Esophagus squamous epithelium (tissue), 5 donors: ENCODE measurements around the gene TESK1. TPM values are rescaled to one million over a fixed set of nuclear protein-coding genes. Genes with fewer than 3 reads are reported as not detected.

Experiments
- DNase-seq: peaks from one replicate; lab custom pipeline; 2025; lab: John Stamatoyannopoulos, UW
- H3K27ac ChIP-seq, 4 donors: fragments of 200-600 bp; sonication (generic); one replicate each; pipeline ENCODE4 v1.5.1; 2016 to 2019; ENCODE audit warnings: mild to moderate bottlenecking in 1 of 4
- H3K27me3 ChIP-seq, 4 donors: fragments of 200-600 bp; sonication (generic); 1 replicate in 3 of 4; 2 replicates in 1 of 4; pipeline versions ENCODE4 v1.5.1 to v1.6.0; 2017 to 2021; ENCODE audit warnings: antibody characterized with exemption in 1 of 4
- H3K36me3 ChIP-seq, 3 donors: fragments of 200-600 bp; sonication (generic); one replicate each; pipeline ENCODE4 v1.5.1; 2016 to 2019
- H3K4me1 ChIP-seq, 3 donors: fragments of 200-600 bp; sonication (generic); one replicate each; pipeline ENCODE4 v1.5.1; 2017 to 2019
- H3K4me3 ChIP-seq, 4 donors: fragments of 200-600 bp; sonication (generic); 1 replicate in 3 of 4; 2 replicates in 1 of 4; pipeline ENCODE4 v1.5.1; 2016 to 2019; ENCODE audit warnings: mild to moderate bottlenecking in 2 of 4, moderate library complexity in 1 of 4
- H3K9me3 ChIP-seq, 3 donors: fragments of 200-600 bp; sonication (generic); one replicate each; pipeline ENCODE4 v1.5.1; 2016 to 2019
- POLR2A ChIP-seq, 4 donors: fragments of 450-650 bp; IDR thresholded peaks; one replicate each; pipeline ENCODE4 v1.6.1; 2017; ENCODE audit warnings: antibody characterized with exemption in 4 of 4, mild to moderate bottlenecking in 4 of 4, moderate library complexity in 3 of 4
- WGBS, 2 donors: methylation state at CpG; one replicate each; pipeline ENCODE4 v1.1.5; 2018; 5-methylcytosine and 5-hydroxymethylcytosine counted together
- intact Hi-C: fragments of 100-400 bp; cut with DNase I; formaldehyde crosslinking; loops from one replicate; pipeline ENCODE4 v1.15.0; 2022
- total RNA-seq, 4 donors: library from RNA; depleted of rRNA; stranded (reverse); fragments of >200 nt; gene quantifications; one replicate each; pipeline ENCODE4 v1.1.0, GENCODE V29; 2016
- TF ChIP-seq, protein P1 (sequence below), 6 experiments: fragments of 450-650 bp in 4 of 6; fragments of 200-600 bp in 2 of 6; sonication (generic) in 2 of 6; IDR thresholded peaks; one replicate each; pipeline ENCODE4 v1.5.1; 2016 to 2019; ENCODE audit warnings: antibody characterized with exemption in 6 of 6, mild to moderate bottlenecking in 4 of 6, moderate library complexity in 4 of 6
- donor health status: DM: yes; HTN: yes; CAD: no.

The TESK1 gene
- total RNA-seq, 4 donors from 2014 or later: 10.1 to 22.1 (median 14.4) TPM

DNA sequence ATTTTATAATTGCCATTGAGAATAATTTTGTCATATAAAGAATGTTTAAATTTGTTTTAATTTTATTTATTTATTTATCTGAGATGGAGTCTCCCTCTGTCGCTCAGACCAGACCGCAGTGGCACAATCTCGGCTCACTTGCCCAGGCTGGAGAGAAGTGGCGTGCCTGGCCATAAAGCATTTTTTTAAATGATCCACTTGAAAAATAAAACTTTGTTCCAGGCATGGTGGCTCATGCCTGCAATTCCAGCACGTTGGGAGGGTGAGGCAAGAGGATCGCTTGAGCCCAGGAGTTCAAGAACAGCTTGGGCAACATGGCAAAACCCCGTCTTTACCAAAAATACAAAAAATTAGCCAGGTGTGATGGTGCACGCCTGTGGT, 47.8 kb downstream of the TESK1 start:
- 83 to 90% methylated on average over 8 of the region's 8 CpGs for WGBS, 2 donors
- H3K36me3 ChIP-seq: no peaks in the 10 kb centered on the region
- TF ChIP-seq, protein P1, sequence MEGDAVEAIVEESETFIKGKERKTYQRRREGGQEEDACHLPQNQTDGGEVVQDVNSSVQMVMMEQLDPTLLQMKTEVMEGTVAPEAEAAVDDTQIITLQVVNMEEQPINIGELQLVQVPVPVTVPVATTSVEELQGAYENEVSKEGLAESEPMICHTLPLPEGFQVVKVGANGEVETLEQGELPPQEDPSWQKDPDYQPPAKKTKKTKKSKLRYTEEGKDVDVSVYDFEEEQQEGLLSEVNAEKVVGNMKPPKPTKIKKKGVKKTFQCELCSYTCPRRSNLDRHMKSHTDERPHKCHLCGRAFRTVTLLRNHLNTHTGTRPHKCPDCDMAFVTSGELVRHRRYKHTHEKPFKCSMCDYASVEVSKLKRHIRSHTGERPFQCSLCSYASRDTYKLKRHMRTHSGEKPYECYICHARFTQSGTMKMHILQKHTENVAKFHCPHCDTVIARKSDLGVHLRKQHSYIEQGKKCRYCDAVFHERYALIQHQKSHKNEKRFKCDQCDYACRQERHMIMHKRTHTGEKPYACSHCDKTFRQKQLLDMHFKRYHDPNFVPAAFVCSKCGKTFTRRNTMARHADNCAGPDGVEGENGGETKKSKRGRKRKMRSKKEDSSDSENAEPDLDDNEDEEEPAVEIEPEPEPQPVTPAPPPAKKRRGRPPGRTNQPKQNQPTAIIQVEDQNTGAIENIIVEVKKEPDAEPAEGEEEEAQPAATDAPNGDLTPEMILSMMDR (IDR thresholded peaks at IDR 0.05): no peak
- TF ChIP-seq POLR2A (IDR thresholded peaks at IDR 0.05): no peak
- H3K9me3 ChIP-seq: no peaks in the 10 kb centered on the region
- peak overlapping the region in 1 of 4 donors; percentile 1 for H3K27ac ChIP-seq
- no peaks in the 10 kb centered on the region for H3K27me3 ChIP-seq
- intact Hi-C loops: no loop called here
- DNase-seq: no peak
- peaks cover 2 to 44% (median 22%) of the 10 kb centered on the region in 3 donors for H3K4me1 ChIP-seq
- no peak overlapping the region for H3K4me3 ChIP-seq

DNA sequence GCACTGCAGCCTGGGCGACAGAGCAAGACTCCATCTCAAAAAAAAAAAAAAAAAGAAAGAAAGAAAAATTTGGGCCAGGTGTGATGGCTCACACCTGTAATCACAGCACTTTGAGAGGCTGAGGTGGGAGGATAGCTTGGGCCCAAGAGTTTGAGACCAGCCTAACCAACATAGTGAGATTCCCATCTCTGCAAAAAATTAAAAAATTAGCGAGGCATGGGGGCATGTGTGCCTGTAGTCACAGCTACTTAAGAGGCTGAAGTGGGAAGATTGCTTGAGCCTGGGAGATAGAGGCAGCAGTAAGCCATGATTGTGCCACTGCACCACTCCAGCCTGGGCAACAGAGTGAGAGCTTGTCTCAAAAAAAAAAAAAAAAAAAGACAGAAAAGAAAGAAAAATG, 48.5 kb downstream of the TESK1 start:
- H3K4me3 ChIP-seq: no peak overlapping the region
- 64 to 88% methylated on average over 2 of the region's 2 CpGs for WGBS, 2 donors
- H3K27me3 ChIP-seq: no peaks in the 10 kb centered on the region
- TF ChIP-seq, protein P1 (IDR thresholded peaks at IDR 0.05): no peak
- TF ChIP-seq POLR2A (IDR thresholded peaks at IDR 0.05): no peak
- no peak overlapping the region for H3K27ac ChIP-seq
- no peaks in the 10 kb centered on the region for H3K36me3 ChIP-seq
- H3K4me1 ChIP-seq: peaks cover 3 to 44% (median 22%) of the 10 kb centered on the region in 3 donors
- H3K9me3 ChIP-seq: no peaks in the 10 kb centered on the region
- intact Hi-C loops: no loop called here
- no peak for DNase-seq

DNA sequence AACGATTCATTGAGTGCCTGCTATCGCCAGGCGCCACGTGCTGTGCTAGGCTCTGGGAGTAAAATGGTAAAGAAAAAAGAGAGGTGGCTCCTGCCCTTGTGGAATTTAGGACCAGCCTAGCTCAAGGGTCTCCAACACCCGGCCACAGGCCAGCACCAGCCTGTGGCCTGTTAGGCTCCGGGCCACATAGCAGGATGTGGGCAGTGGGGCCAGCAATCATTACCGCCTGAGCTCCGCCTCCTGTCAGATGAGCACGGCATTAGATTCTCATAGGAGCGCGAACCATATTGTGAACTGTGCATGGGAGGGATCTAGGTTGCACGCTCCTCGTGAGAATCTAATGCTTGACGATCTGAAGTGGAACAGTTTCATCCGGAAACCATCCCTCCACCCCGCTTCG, 51.3 kb downstream of the TESK1 start:
- 79% methylated on average over 14 to 16 of the region's 17 CpGs for WGBS, 2 donors
- intact Hi-C loops: loop anchor here (5.0 kb wide), 1 partner anchor 76 kb away; the partner anchor contains the start of genes CREB3 and TLN1
- Histone ChIP-seq H3K27ac (peak overlapping the region; percentile 91 to 98 (median 96)), H3K36me3 (peaks cover 0 to 14% (median 0%) of the 10 kb centered on the region in 3 donors), H3K4me3 (no peak overlapping the region), H3K9me3 (no peaks in the 10 kb centered on the region), H3K4me1 (peaks cover 11 to 48% (median 25%) of the 10 kb centered on the region in 3 donors), H3K27me3 (no peaks in the 10 kb centered on the region)
- no peak for DNase-seq
- TF ChIP-seq, protein P1 (IDR thresholded peaks at IDR 0.05): no peak
- no peak for TF ChIP-seq POLR2A (IDR thresholded peaks at IDR 0.05)

DNA sequence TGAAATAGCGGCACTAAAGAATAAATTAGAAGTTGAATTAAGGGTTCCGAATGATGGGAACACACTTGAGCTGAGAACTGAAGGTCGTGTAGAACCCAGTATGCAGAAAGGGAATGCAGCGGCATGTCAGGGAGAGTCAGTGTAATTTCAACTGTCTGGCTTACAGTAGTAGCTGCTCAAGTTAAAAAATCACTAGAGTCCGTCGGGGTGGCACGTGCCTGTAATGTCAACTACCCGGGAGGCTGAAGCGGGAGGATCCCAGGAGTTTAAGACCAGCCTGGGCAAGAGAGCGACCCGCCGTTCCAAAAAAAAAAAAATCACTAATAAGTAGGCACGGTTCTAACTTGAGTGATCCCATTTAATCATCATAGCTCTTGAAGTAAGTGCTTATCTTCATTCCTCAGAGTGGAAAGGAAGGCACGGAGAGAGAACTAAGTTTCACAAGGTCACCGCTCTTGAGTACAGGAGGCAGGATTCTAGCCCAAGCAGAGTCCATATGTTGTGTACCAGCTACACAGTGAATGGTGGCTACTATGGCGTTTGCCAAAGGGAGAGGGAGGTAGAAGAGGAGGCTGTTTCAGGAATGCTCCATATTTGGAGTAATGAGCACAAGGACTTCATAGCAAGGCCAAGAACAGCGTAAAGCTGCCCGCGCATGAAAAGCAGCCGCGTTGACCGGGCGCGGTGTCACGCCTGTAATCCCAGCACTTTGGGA, 51.9 kb downstream of the TESK1 start:
- Histone ChIP-seq H3K36me3 (peaks cover 0 to 21% (median 0%) of the 10 kb centered on the region in 3 donors), H3K4me1 (peaks cover 11 to 53% (median 28%) of the 10 kb centered on the region in 3 donors), H3K9me3 (no peaks in the 10 kb centered on the region), H3K4me3 (peak overlapping the region; percentile 75 to 94 (median 84)), H3K27ac (peak overlapping the region; percentile 91 to 98 (median 96)), H3K27me3 (no peaks in the 10 kb centered on the region)
- 19 to 35% methylated on average over 25 of the region's 25 CpGs for WGBS, 2 donors
- no peak for TF ChIP-seq POLR2A (IDR thresholded peaks at IDR 0.05)
- TF ChIP-seq, protein P1 (IDR thresholded peaks at IDR 0.05): no peak
- intact Hi-C loops: loop anchor here (5.0 kb wide), 1 partner anchor 75 kb away; the partner anchor contains the start of genes CREB3 and TLN1
- DNase-seq: no peak

DNA sequence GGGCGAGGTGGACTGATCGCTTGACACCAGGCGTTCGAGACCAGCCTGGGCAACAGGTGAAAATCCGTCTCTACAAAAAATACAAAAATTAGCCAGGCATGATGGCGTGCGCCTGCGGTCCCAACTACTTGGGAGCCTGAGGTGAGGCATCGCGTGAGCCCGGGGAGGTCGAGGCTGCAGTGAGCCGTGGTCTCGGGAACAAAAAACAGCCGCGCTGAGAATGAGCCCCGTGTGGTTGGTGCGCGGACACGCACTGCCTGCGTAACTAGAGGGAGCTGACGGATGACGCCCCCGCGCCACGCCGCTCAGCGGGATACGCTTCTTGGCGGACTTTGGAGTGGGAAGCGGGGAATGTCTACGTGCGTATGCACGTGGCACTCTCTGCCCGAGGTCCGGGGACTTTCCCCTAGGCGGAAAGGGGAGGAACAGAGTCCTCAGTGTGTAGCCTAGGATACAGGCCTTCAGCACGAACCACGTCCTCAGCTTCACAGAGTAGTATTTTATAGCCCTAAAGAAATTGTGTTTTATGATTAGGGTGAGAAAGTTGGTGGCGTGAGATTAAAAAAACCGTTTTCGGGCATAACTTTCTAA, 52.6 kb downstream of the TESK1 start, which contains the start of gene RMRP:
Gene RMRP, minus strand, starts transcription at position 474 of the 591 bp plus-strand sequence.
- Histone ChIP-seq H3K9me3 (no peaks in the 10 kb centered on the region), H3K27me3 (no peaks in the 10 kb centered on the region), H3K4me3 (peak within 1 kb of the TSS; percentile 75 to 94 (median 84)), H3K36me3 (peaks cover 0 to 26% (median 0%) of the 10 kb centered on the region in 3 donors), H3K27ac (peak within 1 kb of the TSS; percentile 91 to 98 (median 96)), H3K4me1 (peaks cover 11 to 53% (median 24%) of the 10 kb centered on the region in 3 donors)
- DNase-seq: peak; percentile 71
- intact Hi-C loops: loop anchor here (5.0 kb wide), 1 partner anchor 75 kb away; the partner anchor contains the start of genes CREB3 and TLN1
- peak in 2 of 4 donors; percentile 22 to 59 for TF ChIP-seq POLR2A (IDR thresholded peaks at IDR 0.05)
- TF ChIP-seq, protein P1 (IDR thresholded peaks at IDR 0.05): peak in 4 of 6 experiments; percentile 28 to 59 (median 45)
- WGBS, 2 donors: 0% methylated on average over 7 to 12 of the region's 42 CpGs
